A673 (cell line): Measurements from ENCODE around the gene CNPY2.

Experiments used
- EZH2 ChIP-seq: fragments of 200-600 bp; sonication (generic); IDR thresholded peaks from 2 replicates; pipeline ENCODE4 v1.6.1; 2017; ENCODE audit warnings: borderline replicate concordance, low read depth, mild to moderate bottlenecking, mixed read lengths, antibody characterized with exemption, low read length; ENCODE audit not compliant: poor library complexity, severe bottlenecking
- TF ChIP-seq, protein P1 (sequence below): fragments of 300-800, 200-600 bp; sonication (generic); conservative IDR thresholded peaks from 2 replicates; pipeline ENCODE4 v1.5.1; 2017; ENCODE audit warnings: low read depth, mild to moderate bottlenecking, antibody characterized with exemption, low read length, moderate library complexity, mixed read lengths

- TF ChIP-seq, protein P1, sequence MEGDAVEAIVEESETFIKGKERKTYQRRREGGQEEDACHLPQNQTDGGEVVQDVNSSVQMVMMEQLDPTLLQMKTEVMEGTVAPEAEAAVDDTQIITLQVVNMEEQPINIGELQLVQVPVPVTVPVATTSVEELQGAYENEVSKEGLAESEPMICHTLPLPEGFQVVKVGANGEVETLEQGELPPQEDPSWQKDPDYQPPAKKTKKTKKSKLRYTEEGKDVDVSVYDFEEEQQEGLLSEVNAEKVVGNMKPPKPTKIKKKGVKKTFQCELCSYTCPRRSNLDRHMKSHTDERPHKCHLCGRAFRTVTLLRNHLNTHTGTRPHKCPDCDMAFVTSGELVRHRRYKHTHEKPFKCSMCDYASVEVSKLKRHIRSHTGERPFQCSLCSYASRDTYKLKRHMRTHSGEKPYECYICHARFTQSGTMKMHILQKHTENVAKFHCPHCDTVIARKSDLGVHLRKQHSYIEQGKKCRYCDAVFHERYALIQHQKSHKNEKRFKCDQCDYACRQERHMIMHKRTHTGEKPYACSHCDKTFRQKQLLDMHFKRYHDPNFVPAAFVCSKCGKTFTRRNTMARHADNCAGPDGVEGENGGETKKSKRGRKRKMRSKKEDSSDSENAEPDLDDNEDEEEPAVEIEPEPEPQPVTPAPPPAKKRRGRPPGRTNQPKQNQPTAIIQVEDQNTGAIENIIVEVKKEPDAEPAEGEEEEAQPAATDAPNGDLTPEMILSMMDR = no peak
- no peak for TF ChIP-seq EZH2
These were observed at the start of gene CNPY2 for GRCh38 chr12:56315622-56316473.
